ENCODE data around the gene SLC16A6.
"Not testable (repeated sequence)": the region's sequence is repeated elsewhere in the genome, so short reads cannot be mapped to it uniquely, and the experiment has no call there.

The SLC16A6 gene

GRCh38 chr17:68219429-68219828 lies 71.5 kb downstream of the SLC16A6 start:
- DNase-seq (ENCODE audit: low read depth), result not testable (repeated sequence)
